GM12891 (cell line): ENCODE measurements around the gene SNCG.

Source experiments
- POLR2A ChIP-seq: IDR thresholded peaks from 2 replicates; pipeline ENCODE4 v1.6.1; 2011; ENCODE audit warnings: low read depth, low read length, control low read depth
- POLR2AphosphoS5 ChIP-seq: IDR thresholded peaks from 2 replicates; pipeline ENCODE4 v1.6.1; 2011; ENCODE audit warnings: low read depth, low read length, control low read depth

DNA sequence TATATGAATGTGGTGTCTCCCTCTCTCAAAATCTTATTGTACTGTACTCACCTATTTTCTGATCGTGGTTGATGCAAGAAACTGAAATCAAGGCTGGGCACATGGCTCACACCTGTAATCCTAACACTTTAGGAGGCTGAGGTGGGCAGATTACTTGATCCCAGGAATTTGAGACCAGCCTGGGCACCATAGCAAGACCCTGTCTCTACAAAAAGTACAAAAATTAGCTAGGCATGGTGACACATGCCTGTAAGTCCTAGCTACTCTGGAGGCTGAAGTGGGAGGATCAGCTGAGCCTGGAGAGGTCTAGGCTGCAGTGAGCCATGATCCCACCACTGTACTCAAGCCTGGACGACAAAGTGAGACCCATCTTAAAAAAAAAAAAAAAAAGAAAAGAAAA, 17.0 kb upstream of the SNCG start:
- no peak for TF ChIP-seq POLR2AphosphoS5
- TF ChIP-seq POLR2A: no peak
